IMR-90 (cell line): ENCODE measurements around the gene UTF1. TPM values are rescaled to one million over a fixed set of nuclear protein-coding genes. Genes with fewer than 3 reads are reported as not detected.

ENCODE experiments used
- ATAC-seq: fragments of 200-7000 bp; cut with Tn5 transposase; 2 replicates; pipeline ENCODE4 v1.9.1; 2020; ENCODE audit warnings: low read depth, mild to moderate bottlenecking, moderate library complexity
- BruUV-seq: library from RNA; stranded (reverse); fragments of 400-500 nt; replicated peaks from 2 replicates; lab custom pipeline; 2021; lab: Mats Ljungman, UMichigan
- CTCF ChIA-PET: fragments of 300-600 bp; formaldehyde crosslinking; extraction: SDS; loops from one replicate; lab custom pipeline; 2021; ENCODE audit warnings: antibody characterized with exemption; lab: Yijun Ruan, JAX
- POLR2A ChIA-PET: fragments of 300-600 bp; sonication (Branson Sonifier 250); formaldehyde crosslinking; loops from one replicate; lab custom pipeline; 2022; ENCODE audit warnings: antibody characterized with exemption; ENCODE audit not compliant: unreplicated experiment; lab: Charles Lee
- DNase-seq: peaks from one replicate; pipeline ENCODE4 v3.0.0; 2013
- H2AFZ ChIP-seq: replicated peaks from 2 replicates; pipeline ENCODE3; 2013; ENCODE audit warnings: low read length, mild to moderate bottlenecking; ENCODE audit not compliant: poor library complexity
- H2AK5ac ChIP-seq: 2 replicates; pipeline ENCODE4 v1.6.1; 2013; ENCODE audit warnings: low read depth, low read length, inconsistent platforms
- H2AK9ac ChIP-seq: replicated peaks from 2 replicates; pipeline ENCODE3; 2013; ENCODE audit warnings: mild to moderate bottlenecking, low read depth, low read length, moderate library complexity; ENCODE audit not compliant: poor library complexity
- H2BK120ac ChIP-seq: 2 replicates; pipeline ENCODE4 v1.6.1; 2013; ENCODE audit warnings: low read depth, low read length, inconsistent platforms
- H2BK15ac ChIP-seq: 3 replicates; pipeline ENCODE4 v1.6.1; 2013; ENCODE audit warnings: low read depth, low read length, inconsistent platforms
- H2BK20ac ChIP-seq: 2 replicates; pipeline ENCODE4 v1.6.1; 2013; ENCODE audit warnings: low read depth, mild to moderate bottlenecking, inconsistent platforms, low read length, moderate library complexity
- H2BK5ac ChIP-seq: 2 replicates; pipeline ENCODE4 v1.6.1; 2013; ENCODE audit warnings: mild to moderate bottlenecking, low read depth, low read length, inconsistent platforms; ENCODE audit not compliant: poor library complexity, severe bottlenecking
- H3K14ac ChIP-seq: replicated peaks from 2 replicates; pipeline ENCODE4 v1.6.1; 2013; ENCODE audit warnings: low read depth, low read length, inconsistent platforms
- H3K18ac ChIP-seq: 2 replicates; pipeline ENCODE4 v1.6.1; 2013; ENCODE audit warnings: low read depth, low read length, control low read depth
- H3K23ac ChIP-seq: 2 replicates; pipeline ENCODE4 v1.6.1; 2013; ENCODE audit warnings: low read depth, low read length, inconsistent platforms
- H3K27ac ChIP-seq: 2 replicates; pipeline ENCODE4 v1.5.1; 2013; ENCODE audit warnings: mild to moderate bottlenecking, control low read depth, low read length; ENCODE audit not compliant: insufficient read depth
- H3K27me3 ChIP-seq: 2 replicates; pipeline ENCODE4 v1.6.1; 2013; ENCODE audit warnings: low read length; ENCODE audit not compliant: control insufficient read depth, insufficient read depth
- H3K36me3 ChIP-seq: 2 replicates; pipeline ENCODE4 v1.6.1; 2013; ENCODE audit warnings: low read length, mixed read lengths; ENCODE audit not compliant: control insufficient read depth, insufficient read depth
- H3K4ac ChIP-seq: 2 replicates; pipeline ENCODE4 v1.6.1; 2013; ENCODE audit warnings: low read depth, low read length, inconsistent platforms
- H3K4me1 ChIP-seq: 2 replicates; pipeline ENCODE4 v1.6.1; 2013; ENCODE audit warnings: low read length, mixed read lengths; ENCODE audit not compliant: control insufficient read depth, insufficient read depth
- H3K4me2 ChIP-seq: 2 replicates; pipeline ENCODE4 v1.6.1; 2013; ENCODE audit warnings: low read depth, mild to moderate bottlenecking, control low read depth, low read length, moderate library complexity
- H3K4me3 ChIP-seq: 2 replicates; pipeline ENCODE4 v1.5.1; 2013; ENCODE audit warnings: low read depth, mild to moderate bottlenecking, control low read depth, low read length, moderate library complexity; ENCODE audit not compliant: insufficient read depth
- H3K56ac ChIP-seq: 2 replicates; pipeline ENCODE4 v1.6.1; 2013; ENCODE audit warnings: low read length, inconsistent platforms; ENCODE audit not compliant: insufficient read depth; ENCODE audit errors: extremely low read depth
- H3K79me1 ChIP-seq, 2 experiments: 2 replicates each; pipeline ENCODE4 v1.6.1; 2013; ENCODE audit warnings: low read length in 2 of 2, inconsistent platforms in 1 of 2, low read depth in 1 of 2
- H3K9ac ChIP-seq: 2 replicates; pipeline ENCODE4 v1.6.1; 2013; ENCODE audit warnings: low read depth, low read length, control low read depth
- H3K9me1 ChIP-seq: 2 replicates; pipeline ENCODE4 v1.6.1; 2013; ENCODE audit warnings: low read length, inconsistent platforms; ENCODE audit not compliant: insufficient read depth
- H3K9me3 ChIP-seq: 2 replicates; pipeline ENCODE4 v1.6.1; 2013; ENCODE audit warnings: low read length; ENCODE audit not compliant: control insufficient read depth, insufficient read depth
- H4K20me1 ChIP-seq: 2 replicates; pipeline ENCODE4 v1.6.1; 2013; ENCODE audit warnings: low read length, inconsistent platforms; ENCODE audit not compliant: insufficient read depth
- H4K5ac ChIP-seq: 2 replicates; pipeline ENCODE4 v1.6.1; 2013; ENCODE audit warnings: mild to moderate bottlenecking, low read depth, low read length, control low read depth
- H4K8ac ChIP-seq, 2 experiments: 2 replicates each; pipeline ENCODE4 v1.6.1; 2013; ENCODE audit warnings: low read depth in 2 of 2, low read length in 2 of 2, control low read depth in 1 of 2, inconsistent platforms in 1 of 2
- H4K91ac ChIP-seq: 2 replicates; pipeline ENCODE4 v1.6.1; 2013; ENCODE audit warnings: low read depth, low read length, inconsistent platforms; ENCODE audit not compliant: insufficient read depth
- BHLHE40 ChIP-seq: fragments of 150-350 bp; IDR thresholded peaks from 2 replicates; pipeline ENCODE4 v1.6.1; 2016; ENCODE audit warnings: mild to moderate bottlenecking, low read depth, low read length
- CEBPB ChIP-seq: IDR thresholded peaks from 2 replicates; pipeline ENCODE4 v1.6.1; 2012; ENCODE audit warnings: low read depth, low read length, improper control_type of control experiment
- CHD1 ChIP-seq: IDR thresholded peaks from 2 replicates; pipeline ENCODE4 v1.6.1; 2012; ENCODE audit warnings: low read depth, low read length, improper control_type of control experiment
- CTCF ChIP-seq: conservative IDR thresholded peaks from 2 replicates; pipeline ENCODE4 v1.5.1; 2012; ENCODE audit warnings: mild to moderate bottlenecking, low read depth, low read length, improper control_type of control experiment
- ELK1 ChIP-seq: fragments of 150-350 bp; IDR thresholded peaks from 2 replicates; pipeline ENCODE4 v1.6.1; 2016; ENCODE audit warnings: low read depth, mild to moderate bottlenecking, low read length, moderate library complexity, borderline replicate concordance
- FOS ChIP-seq: fragments of 150-350 bp; IDR thresholded peaks from 2 replicates; pipeline ENCODE4 v1.6.1; 2016; ENCODE audit warnings: low read depth, low read length
- MAFK ChIP-seq: IDR thresholded peaks from 2 replicates; pipeline ENCODE4 v1.6.1; 2012; ENCODE audit warnings: low read depth, low read length, improper control_type of control experiment
- MAZ ChIP-seq: IDR thresholded peaks from 2 replicates; pipeline ENCODE4 v1.6.1; 2012; ENCODE audit warnings: low read depth, mild to moderate bottlenecking, low read length, improper control_type of control experiment, moderate library complexity, borderline replicate concordance
- MXI1 ChIP-seq: IDR thresholded peaks from 2 replicates; pipeline ENCODE4 v1.6.1; 2012; ENCODE audit warnings: low read depth, mild to moderate bottlenecking, low read length, moderate library complexity, borderline replicate concordance
- NFE2L2 ChIP-seq: fragments of 150-350 bp; IDR thresholded peaks from 2 replicates; pipeline ENCODE4 v1.6.1; 2016; ENCODE audit warnings: low read depth, mild to moderate bottlenecking, low read length
- POLR2A ChIP-seq: IDR thresholded peaks from 2 replicates; pipeline ENCODE4 v1.6.1; 2012; ENCODE audit warnings: mild to moderate bottlenecking, low read depth, low read length
- RAD21 ChIP-seq: IDR thresholded peaks from 2 replicates; pipeline ENCODE4 v1.6.1; 2012; ENCODE audit warnings: low read length, improper control_type of control experiment
- RCOR1 ChIP-seq: IDR thresholded peaks from 2 replicates; pipeline ENCODE4 v1.6.1; 2012; ENCODE audit warnings: mild to moderate bottlenecking, low read length, improper control_type of control experiment; ENCODE audit not compliant: insufficient replicate concordance
- RFX5 ChIP-seq: IDR thresholded peaks from 2 replicates; pipeline ENCODE4 v1.8.0; 2012; ENCODE audit warnings: low read depth, mild to moderate bottlenecking, low read length, moderate library complexity
- SMC3 ChIP-seq: fragments of 150-350 bp; IDR thresholded peaks from 2 replicates; pipeline ENCODE4 v1.6.1; 2016; ENCODE audit warnings: low read depth, mild to moderate bottlenecking, antibody characterized with exemption, low read length, moderate library complexity
- USF2 ChIP-seq: fragments of 150-350 bp; IDR thresholded peaks from 2 replicates; pipeline ENCODE4 v1.6.1; 2017; ENCODE audit warnings: mild to moderate bottlenecking, antibody characterized with exemption, low read length, low read depth
- WGBS, 2 experiments: methylation state at CpG; one replicate each; pipeline versions ENCODE4 v1.1.5 to v1.1.7; 2013; ENCODE audit warnings: missing lambda C conversion rate in 2 of 2; ENCODE audit not compliant: insufficient read length in 1 of 2; ENCODE audit errors: extremely low coverage in 2 of 2; 5-methylcytosine and 5-hydroxymethylcytosine counted together
- dilution Hi-C: fragments of 300-500 bp; cut with HindIII; formaldehyde crosslinking; loops from one replicate; pipeline ENCODE4 v1.14.3; 2018; ENCODE audit warnings: low sequenced_read_pairs; ENCODE audit not compliant: unreplicated experiment
- in situ Hi-C: fragments of 300-500 bp; cut with MboI; formaldehyde crosslinking; loops from 3 replicates; pipeline ENCODE4 v1.14.3; 2019; ENCODE audit warnings: low sequenced_read_pairs, inconsistent platforms, mixed read lengths
- intact Hi-C: fragments of 100-400 bp; cut with micrococcal nuclease; formaldehyde crosslinking; loops from 2 replicates; pipeline ENCODE4 v1.10.0; 2022
- polyA plus RNA-seq, 3 experiments: library from polyadenylated mRNA; depleted of rRNA; stranded (reverse); fragments of >200 nt; gene quantifications; 2 replicates each; pipeline ENCODE4 v1.2.3, GENCODE V29; 2012; ENCODE audit warnings: low replicate concordance in 1 of 3
- total RNA-seq: library from RNA; depleted of rRNA; stranded (reverse); fragments of >200 nt; gene quantifications from 2 replicates; pipeline ENCODE4 v1.2.3, GENCODE V29; 2012

The UTF1 gene
- total and polyA plus RNA-seq, 2 of the 4 experiments (the other 2 are of a cell fraction) = not detected

GRCh38 chr10:133255323-133255722 is 25.3 kb downstream of the UTF1 start:
- Histone ChIP-seq H3K79me1 (no peaks in the 10 kb centered on the region), H2AK5ac (no peak overlapping the region), H3K9me1 (peaks cover 9% of the 10 kb centered on the region), H4K20me1 (no peaks in the 10 kb centered on the region), H3K9me3 (no peaks in the 10 kb centered on the region), H3K18ac (no peak overlapping the region), H3K4me2 (no peak overlapping the region), H3K27ac (no peak overlapping the region), H3K4ac (no peak overlapping the region; the same call in 1 of the 2 replicates), H3K27me3 (peaks cover 2% of the 10 kb centered on the region), H3K36me3 (no peaks in the 10 kb centered on the region), H2AK9ac (peak overlapping the region; percentile 7), H3K9ac (no peak overlapping the region), H2BK120ac (no peak overlapping the region), H2AFZ (no peak overlapping the region), H3K4me3 (no peak overlapping the region), H4K91ac (no peak overlapping the region), H4K8ac (no peak overlapping the region), H2BK5ac (no peak overlapping the region), H4K5ac (no peak overlapping the region), H2BK15ac (no peak overlapping the region), H3K56ac (no peak overlapping the region), H2BK20ac (no peak overlapping the region), H3K14ac (no peak overlapping the region), H3K23ac (no peak overlapping the region), H3K4me1 (peaks cover 17% of the 10 kb centered on the region)
- dilution Hi-C loops = no loop called here
- intact Hi-C loops = loop anchor here (5.0 kb wide), 1 partner anchor 108 kb away; no protein-coding TSS in a partner anchor
- CTCF ChIA-PET = no interaction called here
- in situ Hi-C loops = loop anchor here (25.0 kb wide), 1 partner anchor 593 kb away; no protein-coding TSS in a partner anchor
- ATAC-seq = no peak
- BruUV-seq = no TSS peak
- POLR2A ChIA-PET = no interaction called here
- 88% methylated on average over 4 of the region's 15 CpGs; no CpG with 5 or more reads in 1 of the 2 experiments for WGBS, 2 experiments
- no peak for TF ChIP-seq POLR2A
- TF ChIP-seq CHD1 = no peak
- TF ChIP-seq CEBPB = no peak
- no peak for TF ChIP-seq MXI1
- TF ChIP-seq RCOR1 = no peak
- TF ChIP-seq RFX5 = no peak
- no peak for TF ChIP-seq USF2
- TF ChIP-seq NFE2L2 = no peak
- no peak for TF ChIP-seq FOS
- TF ChIP-seq MAFK = no peak
- no peak for TF ChIP-seq BHLHE40
- TF ChIP-seq RAD21 = no peak
- no peak for TF ChIP-seq MAZ
- no peak for TF ChIP-seq ELK1
- TF ChIP-seq SMC3 = no peak
- TF ChIP-seq CTCF = no peak
- DNase-seq = no peak
